Esophagus (tissue), 2 donors: ENCODE measurements around the gene BGLAP. TPM values are rescaled to one million over a fixed set of nuclear protein-coding genes. Genes with fewer than 3 reads are reported as not detected.

ENCODE experiments used
- H3K27ac ChIP-seq, 2 donors: one replicate each; pipeline ENCODE4 v1.5.1; 2013; ENCODE audit warnings: low read depth in 2 of 2, mild to moderate bottlenecking in 2 of 2, inconsistent platforms in 1 of 2, low read length in 1 of 2, moderate library complexity in 1 of 2
- H3K27me3 ChIP-seq, 2 donors: one replicate each; pipeline ENCODE4 v1.6.1; 2013; ENCODE audit warnings: low read length in 2 of 2, control low read depth in 1 of 2, mild to moderate bottlenecking in 1 of 2; ENCODE audit not compliant: insufficient read depth in 2 of 2, control insufficient read depth in 1 of 2
- H3K36me3 ChIP-seq, 2 donors: one replicate each; pipeline ENCODE4 v1.6.1; 2013; ENCODE audit warnings: low read length in 1 of 2; ENCODE audit not compliant: control insufficient read depth in 2 of 2, insufficient read depth in 2 of 2
- H3K4me1 ChIP-seq, 2 donors: one replicate each; pipeline ENCODE4 v1.6.1; 2013; ENCODE audit warnings: low read length in 1 of 2; ENCODE audit not compliant: control insufficient read depth in 2 of 2, insufficient read depth in 2 of 2
- H3K4me3 ChIP-seq, 2 donors: one replicate each; pipeline ENCODE4 v1.5.1; 2013; ENCODE audit warnings: low read length in 2 of 2, mild to moderate bottlenecking in 2 of 2, low read depth in 1 of 2, moderate library complexity in 1 of 2
- H3K9me3 ChIP-seq, 2 donors: one replicate each; pipeline ENCODE4 v1.6.1; 2013; ENCODE audit warnings: mild to moderate bottlenecking in 2 of 2, low read depth in 1 of 2, low read length in 1 of 2, moderate library complexity in 1 of 2; ENCODE audit not compliant: control insufficient read depth in 2 of 2, insufficient read depth in 1 of 2
- WGBS, 2 donors: extraction: QIAGEN DNeasy Blood & Tissue Kit; methylation state at CpG; one replicate each; pipeline ENCODE4 v1.1.7; 2013; 5-methylcytosine and 5-hydroxymethylcytosine counted together
- polyA plus RNA-seq, 2 donors: library from polyadenylated mRNA; stranded (reverse); fragments of 200-250 nt; gene quantifications; one replicate each; pipeline ENCODE4 v1.2.3, GENCODE V29; 2013
- donor health status: healthy with polysubstance abuse.
- donor health status: Bipolar disorder and iron deficiency.

Gene BGLAP
- under 1 TPM; 0.41 to 0.81 TPM for polyA plus RNA-seq

GRCh38 chr1:156241926-156242325, at the start of gene BGLAP:
BGLAP (plus strand) TSS chr1:156242184; CDS start chr1:156242232, 48 bp downstream.
- no peaks in the 10 kb centered on the region for H3K27me3 ChIP-seq
- WGBS, 2 donors, result 77 to 79% methylated on average over 13 to 14 of the region's 14 CpGs
- H3K9me3 ChIP-seq, result peaks cover 0 to 2% of the 10 kb centered on the region in 2 donors
- H3K27ac ChIP-seq, result peak within 1 kb of the TSS in 1 of 2 donors; percentile 19
- no peak within 1 kb of the TSS for H3K4me3 ChIP-seq
- H3K36me3 ChIP-seq, result peaks cover 0 to 30% of the 10 kb centered on the region in 2 donors
- peaks cover 2 to 24% of the 10 kb centered on the region in 2 donors for H3K4me1 ChIP-seq

DNA sequence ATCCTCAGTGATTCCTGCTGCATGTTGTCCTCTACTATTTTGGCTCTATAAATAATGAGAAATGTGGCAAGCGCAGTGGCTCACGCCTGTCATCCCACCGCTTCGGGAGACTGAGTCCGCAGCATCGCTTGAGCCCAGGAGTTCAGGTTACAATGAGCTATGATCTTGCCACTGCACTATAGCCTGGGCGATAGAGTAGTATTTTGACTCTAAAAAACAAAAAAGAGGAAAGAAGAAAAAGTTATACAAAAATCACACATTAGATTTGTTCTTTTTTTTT, 48.8 kb upstream of the BGLAP start:
- Histone ChIP-seq H3K27me3 (no peaks in the 10 kb centered on the region), H3K4me1 (peaks cover 0 to 3% of the 10 kb centered on the region in 2 donors), H3K27ac (peak overlapping the region; percentile 77 to 90), H3K36me3 (peaks cover 0 to 6% of the 10 kb centered on the region in 2 donors), H3K9me3 (no peaks in the 10 kb centered on the region), H3K4me3 (peak overlapping the region; percentile 66 to 93)
- WGBS, 2 donors, result 84 to 85% methylated on average over 7 of the region's 7 CpGs

- H3K36me3 ChIP-seq, result peaks cover 0 to 6% of the 10 kb centered on the region in 2 donors
- H3K27ac ChIP-seq, result peak within 1 kb of the TSS; percentile 77 to 90
- WGBS, 2 donors, result 2 to 3% methylated on average over 59 of the region's 59 CpGs
- H3K4me3 ChIP-seq, result peak within 1 kb of the TSS; percentile 66 to 93
- no peaks in the 10 kb centered on the region for H3K27me3 ChIP-seq
- peaks cover 0 to 3% of the 10 kb centered on the region in 2 donors for H3K4me1 ChIP-seq
- H3K9me3 ChIP-seq, result no peaks in the 10 kb centered on the region
These were observed 48.3 kb upstream of the BGLAP start, which contains the start of gene SLC25A44 for GRCh38 chr1:156193488-156194299. SLC25A44 (plus strand) TSS chr1:156194104; CDS start chr1:156199848, 5,744 bp downstream.

DNA sequence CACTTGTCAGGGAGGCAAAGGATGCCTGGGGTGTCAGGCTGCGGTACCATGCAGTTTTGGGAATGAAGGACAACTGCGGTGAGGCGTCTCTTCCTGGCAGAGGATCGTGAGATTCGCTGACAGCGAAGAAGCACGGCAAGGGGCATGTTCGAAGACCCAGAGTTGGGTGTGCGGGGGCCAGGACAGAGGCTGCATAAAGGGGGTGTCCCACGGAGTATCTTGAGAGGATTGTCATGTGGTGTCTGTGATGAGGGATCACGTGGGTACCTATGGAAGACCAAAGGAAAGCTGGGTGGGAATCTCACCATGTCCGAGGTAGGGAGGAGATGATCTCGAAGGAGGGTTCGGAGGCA, 47.7 kb upstream of the BGLAP start:
- H3K36me3 ChIP-seq, result peaks cover 0 to 10% of the 10 kb centered on the region in 2 donors
- H3K27ac ChIP-seq, result peak overlapping the region; percentile 50 to 74
- peak overlapping the region; percentile 66 to 93 for H3K4me3 ChIP-seq
- H3K9me3 ChIP-seq, result no peaks in the 10 kb centered on the region
- 11 to 14% methylated on average over 14 of the region's 14 CpGs for WGBS, 2 donors
- H3K4me1 ChIP-seq, result peaks cover 0 to 3% of the 10 kb centered on the region in 2 donors
- H3K27me3 ChIP-seq, result no peaks in the 10 kb centered on the region

DNA sequence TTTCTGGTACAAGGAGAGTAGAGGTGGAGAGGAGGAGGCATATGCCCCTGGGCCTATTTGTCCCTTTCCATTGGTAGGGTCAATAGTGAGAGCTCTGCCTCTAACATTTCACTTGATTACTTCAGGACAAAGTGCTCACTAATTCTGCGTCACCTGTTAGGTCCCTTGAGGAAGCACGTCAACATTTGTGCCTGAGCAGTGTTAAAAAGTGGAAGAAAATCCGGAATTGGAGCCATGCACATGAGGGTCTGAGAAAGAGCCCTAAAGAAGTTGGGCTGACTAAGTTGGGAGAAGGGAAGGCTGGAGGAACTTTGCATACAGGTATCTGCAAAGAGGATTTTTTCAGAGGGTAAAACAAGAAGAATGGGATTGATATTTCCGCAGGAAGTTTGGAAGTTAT, 46.1 kb upstream of the BGLAP start:
- peaks cover 0 to 3% of the 10 kb centered on the region in 2 donors for H3K4me1 ChIP-seq
- H3K9me3 ChIP-seq, result no peaks in the 10 kb centered on the region
- 67 to 74% methylated on average over 4 of the region's 4 CpGs for WGBS, 2 donors
- no peak overlapping the region for H3K27ac ChIP-seq
- H3K27me3 ChIP-seq, result no peaks in the 10 kb centered on the region
- H3K36me3 ChIP-seq, result peaks cover 0 to 20% of the 10 kb centered on the region in 2 donors
- no peak overlapping the region for H3K4me3 ChIP-seq

DNA sequence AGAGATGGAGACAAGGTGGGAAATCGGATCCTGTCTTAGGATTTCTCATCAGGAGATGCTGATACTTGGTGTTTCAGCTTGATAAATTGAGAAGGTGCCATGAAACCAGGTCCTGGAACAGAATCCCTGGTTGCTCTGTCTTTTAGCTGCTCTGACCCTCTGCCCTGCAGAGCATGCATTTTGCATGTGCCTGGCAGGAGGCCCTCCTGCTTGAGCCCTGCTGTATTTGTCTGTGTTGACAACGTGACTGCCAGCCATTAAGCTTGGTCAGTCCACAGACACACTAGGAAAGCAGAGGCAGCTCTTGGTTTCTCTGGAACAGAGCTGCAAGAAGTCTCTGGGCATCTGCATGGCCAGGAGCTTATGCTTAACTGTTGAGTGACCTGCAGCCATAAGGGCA, 45.5 kb upstream of the BGLAP start:
- Histone ChIP-seq H3K4me3 (no peak overlapping the region), H3K27ac (no peak overlapping the region), H3K4me1 (peaks cover 0 to 3% of the 10 kb centered on the region in 2 donors), H3K27me3 (no peaks in the 10 kb centered on the region), H3K36me3 (peaks cover 0 to 23% of the 10 kb centered on the region in 2 donors), H3K9me3 (no peaks in the 10 kb centered on the region)
- WGBS, 2 donors, result 70 to 78% methylated on average over 2 of the region's 2 CpGs

DNA sequence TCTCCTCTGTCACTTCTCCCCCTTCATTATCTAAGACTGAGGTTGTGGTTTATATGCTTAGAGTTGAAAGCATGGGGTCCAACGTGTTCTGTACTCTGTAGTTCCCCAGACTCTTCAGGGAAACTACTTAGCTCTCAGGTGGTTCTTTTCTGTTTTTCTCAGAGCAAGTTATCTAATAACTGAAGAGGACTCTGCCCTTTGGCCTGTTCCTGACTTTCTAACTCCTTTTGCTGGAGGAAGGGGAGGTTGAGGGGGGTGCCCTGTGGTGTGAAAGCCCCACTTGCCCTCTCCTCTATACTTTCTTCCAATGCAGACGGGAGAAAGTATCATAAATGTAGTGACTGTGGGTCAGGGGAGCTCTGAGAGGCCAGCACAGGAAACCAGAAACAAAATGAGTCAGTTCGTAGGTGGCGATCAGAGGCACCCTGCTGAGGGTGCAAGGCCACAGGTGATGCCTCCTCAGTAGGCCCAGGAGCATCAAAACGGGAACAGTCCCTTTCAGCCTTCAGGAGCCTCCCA, 43.1 kb upstream of the BGLAP start:
- Histone ChIP-seq H3K27me3 (no peaks in the 10 kb centered on the region), H3K36me3 (peaks cover 0 to 29% of the 10 kb centered on the region in 2 donors), H3K4me1 (peaks cover 0 to 3% of the 10 kb centered on the region in 2 donors), H3K27ac (no peak overlapping the region), H3K9me3 (no peaks in the 10 kb centered on the region), H3K4me3 (no peak overlapping the region)
- WGBS, 2 donors, result 68 to 74% methylated on average over 5 of the region's 5 CpGs

GRCh38 chr1:156200044-156200443, 41.9 kb upstream of the BGLAP start:
- Histone ChIP-seq H3K27me3 (no peaks in the 10 kb centered on the region), H3K27ac (no peak overlapping the region), H3K4me3 (no peak overlapping the region), H3K9me3 (no peaks in the 10 kb centered on the region), H3K36me3 (peaks cover 0 to 29% of the 10 kb centered on the region in 2 donors), H3K4me1 (no peaks in the 10 kb centered on the region)
- 91 to 94% methylated on average over 8 of the region's 8 CpGs for WGBS, 2 donors

GRCh38 chr1:156203331-156203730, 38.7 kb upstream of the BGLAP start:
- Histone ChIP-seq H3K4me1 (no peaks in the 10 kb centered on the region), H3K36me3 (peaks cover 3 to 30% of the 10 kb centered on the region in 2 donors), H3K9me3 (no peaks in the 10 kb centered on the region), H3K4me3 (no peak overlapping the region), H3K27me3 (no peaks in the 10 kb centered on the region), H3K27ac (no peak overlapping the region)

DNA sequence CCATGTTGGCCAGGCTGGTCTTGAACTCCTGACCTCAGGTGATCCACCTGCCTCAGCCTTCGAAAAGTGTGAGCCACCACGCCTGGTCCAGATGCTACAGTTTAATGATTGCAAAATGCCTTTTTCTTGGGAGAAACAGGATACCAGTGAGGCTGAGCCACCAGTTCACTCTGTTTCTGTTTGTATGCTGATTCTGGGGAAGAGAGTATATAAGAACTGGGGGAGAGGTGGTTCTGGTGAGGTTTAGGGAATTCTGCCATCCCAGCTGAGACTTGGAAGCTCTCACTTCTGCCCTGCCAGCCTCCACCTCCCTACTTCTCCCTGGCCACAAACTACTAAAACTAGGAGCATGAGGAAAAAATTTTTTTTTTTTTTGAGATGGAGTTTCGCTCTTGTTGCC, 37.3 kb upstream of the BGLAP start:
- H3K4me3 ChIP-seq, result no peak overlapping the region
- no peak overlapping the region for H3K27ac ChIP-seq
- no peaks in the 10 kb centered on the region for H3K4me1 ChIP-seq
- H3K9me3 ChIP-seq, result no peaks in the 10 kb centered on the region
- 90 to 95% methylated on average over 3 of the region's 3 CpGs for WGBS, 2 donors
- H3K27me3 ChIP-seq, result no peaks in the 10 kb centered on the region
- H3K36me3 ChIP-seq, result peaks cover 6 to 25% of the 10 kb centered on the region in 2 donors
